HG02884 (cell line): ENCODE measurements around the gene IZUMO1.

ENCODE experiments used
- ATAC-seq: cut with Tn5 transposase; IDR thresholded peaks from one replicate; pipeline ENCODE4 v1.9.1; 2021; ENCODE audit warnings: mild to moderate bottlenecking, moderate library complexity; ENCODE audit not compliant: unreplicated experiment

The IZUMO1 gene

GRCh38 chr19:48757741-48758144 lies 11.0 kb upstream of the IZUMO1 start:
- no peak for ATAC-seq

- ATAC-seq = no peak
Observed at GRCh38 chr19:48757089-48757675, 10.5 kb upstream of the IZUMO1 start.

- no peak for ATAC-seq
Observed at GRCh38 chr19:48756686-48757085, 10.0 kb upstream of the IZUMO1 start.

- no peak for ATAC-seq
Observed at GRCh38 chr19:48756212-48756611, 9.5 kb upstream of the IZUMO1 start.

- ATAC-seq = no peak
Observed at GRCh38 chr19:48755787-48756186, 9.1 kb upstream of the IZUMO1 start.

- no peak for ATAC-seq
Observed at GRCh38 chr19:48755084-48755641, 8.5 kb upstream of the IZUMO1 start, which contains the start of gene FGF21. FGF21 (plus strand) TSS chr19:48755524; CDS start chr19:48756237, 713 bp downstream.

GRCh38 chr19:48752496-48753365 lies 6.0 kb upstream of the IZUMO1 start, which contains the start of gene FUT1:
FUT1 (minus strand) TSS chr19:48752641; CDS start chr19:48751281, 1,360 bp downstream.
- ATAC-seq = no peak

- no peak for ATAC-seq
Observed at GRCh38 chr19:48751845-48752495, 5.3 kb upstream of the IZUMO1 start.

- no peak for ATAC-seq
Observed at GRCh38 chr19:48750771-48751504, 4.2 kb upstream of the IZUMO1 start.

GRCh38 chr19:48750351-48750750 lies 3.6 kb upstream of the IZUMO1 start:
- ATAC-seq = no peak

- no peak for ATAC-seq
Observed at GRCh38 chr19:48749571-48750198, 3.0 kb upstream of the IZUMO1 start.

- ATAC-seq = no peak
Observed at GRCh38 chr19:48746110-48746509, 599 bp downstream of the IZUMO1 start.

- no peak for ATAC-seq
Observed at GRCh38 chr19:48745208-48745995, 1.3 kb downstream of the IZUMO1 start.

- ATAC-seq = no peak
Observed at GRCh38 chr19:48742096-48742495, 4.6 kb downstream of the IZUMO1 start.

GRCh38 chr19:48741129-48741999 lies 5.3 kb downstream of the IZUMO1 start:
- ATAC-seq = no peak

GRCh38 chr19:48740164-48740972 lies 6.3 kb downstream of the IZUMO1 start, which contains the start of gene RASIP1:
RASIP1 (minus strand) TSS chr19:48740610; CDS start chr19:48740282, 328 bp downstream.
- ATAC-seq = no peak

- no peak for ATAC-seq
Observed at GRCh38 chr19:48739404-48740163, 7.1 kb downstream of the IZUMO1 start.
